Gastroesophageal sphincter (tissue), 4 donors: ENCODE measurements around the gene NOS1. TPM values are rescaled to one million over a fixed set of nuclear protein-coding genes. Genes with fewer than 3 reads are reported as not detected.

Experiments used
- ATAC-seq: fragments of 150-250 bp; one replicate; pipeline ENCODE4 v1.9.1; 2016; ENCODE audit warnings: mild to moderate bottlenecking, moderate library complexity
- H3K27ac ChIP-seq, 4 donors: fragments of 200-600 bp; sonication (generic) in 3 of 4; 1 replicate in 3 of 4; 2 replicates in 1 of 4; pipeline ENCODE4 v1.5.1; 2016 to 2019
- H3K27me3 ChIP-seq: fragments of 200-600 bp; sonication (generic); one replicate; pipeline ENCODE4 v1.5.1; 2019
- H3K36me3 ChIP-seq, 2 donors: fragments of 200-600 bp; sonication (generic); one replicate each; pipeline ENCODE4 v1.5.1; 2019; ENCODE audit warnings: control low read depth in 1 of 2
- H3K4me1 ChIP-seq, 3 donors: fragments of 200-600 bp; sonication (generic); 1 replicate in 2 of 3; 2 replicates in 1 of 3; pipeline ENCODE4 v1.5.1; 2016 to 2019; ENCODE audit warnings: control low read depth in 2 of 3
- H3K4me3 ChIP-seq, 2 donors: fragments of 200-600 bp; sonication (generic); one replicate each; pipeline ENCODE4 v1.5.1; 2019; ENCODE audit warnings: mild to moderate bottlenecking in 1 of 2, moderate library complexity in 1 of 2
- H3K9me3 ChIP-seq, 3 donors: fragments of 200-600 bp; sonication (generic); one replicate each; pipeline ENCODE4 v1.5.1; 2017 to 2019; ENCODE audit warnings: control low read depth in 2 of 3
- EP300 ChIP-seq: sonication (generic); formaldehyde crosslinking; IDR thresholded peaks from one replicate; pipeline ENCODE4 v1.6.1; 2017; ENCODE audit warnings: antibody characterized with exemption, mild to moderate bottlenecking
- POLR2A ChIP-seq, 2 donors: fragments of 450-650 bp; IDR thresholded peaks; one replicate each; pipeline ENCODE4 v1.6.1; 2017; ENCODE audit warnings: antibody characterized with exemption in 2 of 2, mild to moderate bottlenecking in 2 of 2, moderate library complexity in 1 of 2
- POLR2AphosphoS5 ChIP-seq: sonication (generic); formaldehyde crosslinking; IDR thresholded peaks from one replicate; pipeline ENCODE4 v1.6.1; 2017; ENCODE audit warnings: antibody characterized with exemption
- WGBS, 2 donors: methylation state at CpG; one replicate each; pipeline ENCODE4 v1.1.5; 2018; ENCODE audit warnings: low coverage in 1 of 2; 5-methylcytosine and 5-hydroxymethylcytosine counted together
- total RNA-seq, 4 donors: library from RNA; depleted of rRNA; stranded (reverse); fragments of >200 nt; gene quantifications; one replicate each; pipeline ENCODE4 v1.1.0, GENCODE V29; 2016
- TF ChIP-seq, protein P1 (sequence below), 4 experiments: fragments of 200-600 bp in 2 of 4; fragments of 450-650 bp in 2 of 4; sonication (generic) in 1 of 4; IDR thresholded peaks; one replicate each; pipeline ENCODE4 v1.5.1; 2017 to 2019; ENCODE audit warnings: antibody characterized with exemption in 4 of 4, mild to moderate bottlenecking in 2 of 4, moderate library complexity in 2 of 4

The NOS1 gene
- total RNA-seq, 4 donors from 2014 or later, result 0.62 to 1.8 (median 1.4) TPM

DNA sequence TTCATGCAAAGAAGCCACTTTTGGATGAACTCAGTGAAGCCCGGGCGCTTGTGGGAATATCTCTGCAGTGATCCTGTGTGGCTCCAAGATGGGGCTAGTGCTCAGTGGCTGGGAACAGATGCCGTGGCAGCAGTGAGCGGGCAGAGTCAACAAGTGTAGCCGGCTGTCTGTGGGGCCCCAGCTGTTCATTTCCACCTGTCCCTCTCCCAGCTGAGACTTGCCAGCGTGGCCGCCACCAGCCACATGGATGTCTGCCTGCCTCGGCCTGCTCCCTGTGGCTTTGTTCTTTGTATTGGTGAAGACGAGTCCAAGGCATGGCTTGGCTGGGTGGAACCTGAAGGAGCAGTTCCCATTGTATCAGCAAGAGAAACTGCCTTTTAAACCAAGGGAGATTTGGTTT, 77.3 kb downstream of the NOS1 start:
- ATAC-seq, result no peak
- Histone ChIP-seq H3K36me3 (no peaks in the 10 kb centered on the region), H3K27ac (no peak overlapping the region), H3K4me3 (no peak overlapping the region), H3K27me3 (no peaks in the 10 kb centered on the region), H3K4me1 (no peaks in the 10 kb centered on the region), H3K9me3 (no peaks in the 10 kb centered on the region)
- no peak for TF ChIP-seq EP300
- TF ChIP-seq, protein P1, sequence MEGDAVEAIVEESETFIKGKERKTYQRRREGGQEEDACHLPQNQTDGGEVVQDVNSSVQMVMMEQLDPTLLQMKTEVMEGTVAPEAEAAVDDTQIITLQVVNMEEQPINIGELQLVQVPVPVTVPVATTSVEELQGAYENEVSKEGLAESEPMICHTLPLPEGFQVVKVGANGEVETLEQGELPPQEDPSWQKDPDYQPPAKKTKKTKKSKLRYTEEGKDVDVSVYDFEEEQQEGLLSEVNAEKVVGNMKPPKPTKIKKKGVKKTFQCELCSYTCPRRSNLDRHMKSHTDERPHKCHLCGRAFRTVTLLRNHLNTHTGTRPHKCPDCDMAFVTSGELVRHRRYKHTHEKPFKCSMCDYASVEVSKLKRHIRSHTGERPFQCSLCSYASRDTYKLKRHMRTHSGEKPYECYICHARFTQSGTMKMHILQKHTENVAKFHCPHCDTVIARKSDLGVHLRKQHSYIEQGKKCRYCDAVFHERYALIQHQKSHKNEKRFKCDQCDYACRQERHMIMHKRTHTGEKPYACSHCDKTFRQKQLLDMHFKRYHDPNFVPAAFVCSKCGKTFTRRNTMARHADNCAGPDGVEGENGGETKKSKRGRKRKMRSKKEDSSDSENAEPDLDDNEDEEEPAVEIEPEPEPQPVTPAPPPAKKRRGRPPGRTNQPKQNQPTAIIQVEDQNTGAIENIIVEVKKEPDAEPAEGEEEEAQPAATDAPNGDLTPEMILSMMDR (IDR thresholded peaks at IDR 0.05), result no peak
- TF ChIP-seq POLR2A (IDR thresholded peaks at IDR 0.05), result no peak
- 67 to 95% methylated on average over 2 to 4 of the region's 9 CpGs for WGBS, 2 donors

DNA sequence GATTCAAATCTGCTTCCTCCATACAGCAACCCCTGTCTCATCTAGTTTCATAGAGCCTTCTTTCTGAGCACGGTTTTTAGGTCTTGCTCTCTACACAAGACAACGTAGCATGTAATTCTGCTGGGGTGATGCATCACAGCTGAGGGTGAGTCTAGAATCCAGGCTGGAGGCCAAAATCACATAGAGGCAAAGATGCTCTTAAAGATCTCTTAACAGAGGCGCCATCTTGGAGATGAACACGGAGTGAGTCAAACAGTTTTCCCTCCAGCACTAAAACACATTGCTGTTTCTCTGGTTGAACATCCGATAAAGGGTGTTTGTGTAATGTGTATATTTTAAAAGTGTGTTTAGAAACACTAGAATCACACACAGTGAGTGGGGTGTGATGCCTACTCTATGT, 78.9 kb downstream of the NOS1 start:
- no peak overlapping the region for H3K27ac ChIP-seq
- H3K4me1 ChIP-seq, result no peaks in the 10 kb centered on the region
- 82 to 89% methylated on average over 4 to 5 of the region's 5 CpGs for WGBS, 2 donors
- H3K9me3 ChIP-seq, result no peaks in the 10 kb centered on the region
- H3K27me3 ChIP-seq, result peaks cover 8% of the 10 kb centered on the region
- TF ChIP-seq EP300 (no peak), POLR2A (IDR thresholded peaks at IDR 0.05) (no peak), POLR2AphosphoS5 (no peak)
- TF ChIP-seq, protein P1 (IDR thresholded peaks at IDR 0.05), result no peak
- no peak overlapping the region for H3K4me3 ChIP-seq
- no peak for ATAC-seq
- no peaks in the 10 kb centered on the region for H3K36me3 ChIP-seq

DNA sequence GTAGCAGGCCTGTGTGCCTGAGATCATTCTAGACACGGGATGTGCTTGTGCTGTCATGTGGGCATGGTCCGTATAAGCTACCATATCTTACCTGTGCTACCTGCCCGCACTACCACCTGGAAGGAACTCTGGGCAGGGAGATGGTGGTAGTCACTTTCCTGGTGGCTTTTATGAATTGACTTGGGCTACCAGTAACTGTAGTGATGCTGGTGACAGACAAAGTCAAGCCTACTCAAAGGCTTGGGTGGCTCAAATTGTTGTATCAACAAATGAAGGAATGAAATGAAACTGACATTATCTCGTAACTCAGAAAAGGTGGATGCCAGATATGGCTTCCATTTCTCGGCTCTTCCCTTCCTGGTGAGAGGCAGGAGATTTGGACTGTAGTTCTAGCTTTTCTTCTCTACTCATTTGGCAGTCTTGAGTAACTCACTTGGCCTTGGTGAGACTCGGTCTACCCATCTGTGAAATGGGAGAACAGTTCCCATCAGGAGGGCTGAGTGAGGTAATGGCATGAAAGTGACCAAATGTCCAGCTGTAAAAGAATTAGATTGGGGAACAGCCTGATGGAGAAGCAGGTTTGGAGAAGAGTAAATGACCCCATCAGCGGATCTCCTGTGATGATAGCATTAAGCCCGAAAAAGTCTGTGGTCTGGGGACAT, 81.3 kb downstream of the NOS1 start:
- H3K9me3 ChIP-seq, result no peaks in the 10 kb centered on the region
- WGBS, 2 donors, result 66 to 71% methylated on average over 7 of the region's 8 CpGs
- no peak overlapping the region for H3K4me3 ChIP-seq
- ATAC-seq, result no peak
- no peaks in the 10 kb centered on the region for H3K4me1 ChIP-seq
- H3K27ac ChIP-seq, result no peak overlapping the region
- H3K27me3 ChIP-seq, result peaks cover 23% of the 10 kb centered on the region
- no peaks in the 10 kb centered on the region for H3K36me3 ChIP-seq
- TF ChIP-seq EP300 (no peak), POLR2AphosphoS5 (no peak), POLR2A (IDR thresholded peaks at IDR 0.05) (no peak)
- TF ChIP-seq, protein P1 (IDR thresholded peaks at IDR 0.05), result no peak

DNA sequence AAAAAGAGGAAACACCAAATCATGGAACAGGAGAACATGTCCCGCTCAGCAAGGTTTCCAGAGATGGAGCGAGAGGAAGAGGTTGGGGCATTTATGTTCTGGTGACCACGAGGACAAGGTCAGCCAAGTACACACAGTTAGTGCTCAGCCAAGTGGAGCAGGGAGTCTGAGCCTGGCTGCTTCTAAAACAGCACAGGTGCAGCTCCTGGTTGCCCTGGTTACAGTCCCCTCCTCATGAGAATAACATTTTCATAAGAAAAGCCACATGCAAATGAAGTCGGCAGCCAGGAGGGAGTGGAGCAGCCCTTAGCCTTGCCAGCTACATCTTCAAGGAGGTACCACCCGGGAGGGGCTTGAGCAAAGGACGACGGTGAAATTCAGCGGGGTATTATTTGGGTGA, 81.8 kb downstream of the NOS1 start:
- peaks cover 23% of the 10 kb centered on the region for H3K27me3 ChIP-seq
- no peaks in the 10 kb centered on the region for H3K4me1 ChIP-seq
- TF ChIP-seq POLR2A (IDR thresholded peaks at IDR 0.05) (no peak), POLR2AphosphoS5 (no peak), EP300 (no peak)
- TF ChIP-seq, protein P1 (IDR thresholded peaks at IDR 0.05), result no peak

DNA sequence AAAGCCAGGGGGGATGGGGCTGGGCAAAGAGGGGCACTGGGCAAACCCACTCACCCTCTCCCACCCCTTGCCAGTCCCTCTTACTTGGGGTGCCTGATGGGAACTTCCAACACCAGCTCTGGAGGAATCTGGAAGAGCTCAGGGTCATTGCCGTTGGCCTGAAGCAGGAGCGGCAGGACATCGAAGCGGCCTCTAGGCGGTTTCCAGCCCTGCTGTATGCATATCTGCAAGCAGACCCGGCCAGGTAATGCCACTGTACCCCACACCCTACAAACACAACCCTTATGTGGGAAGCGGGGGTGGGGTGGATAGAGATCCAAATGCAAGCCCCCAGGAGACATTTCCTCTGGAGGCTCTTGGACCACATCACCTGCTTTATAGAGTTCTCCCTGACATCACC, 83.6 kb downstream of the NOS1 start:
- peaks cover 32% of the 10 kb centered on the region for H3K27me3 ChIP-seq
- 20% methylated on average over 1 of the region's 7 CpGs; no CpG with 5 or more reads in 1 of the 2 donors for WGBS, 2 donors
- ATAC-seq, result no peak
- no peaks in the 10 kb centered on the region for H3K4me1 ChIP-seq
- H3K36me3 ChIP-seq, result no peaks in the 10 kb centered on the region
- H3K27ac ChIP-seq, result no peak overlapping the region
- no peak overlapping the region for H3K4me3 ChIP-seq
- TF ChIP-seq, protein P1 (IDR thresholded peaks at IDR 0.05), result no peak
- TF ChIP-seq EP300, result no peak
- H3K9me3 ChIP-seq, result no peaks in the 10 kb centered on the region

More for the DNA sequence above, 81.8 kb downstream of the NOS1 start:
- ATAC-seq, result no peak
- Histone ChIP-seq H3K9me3 (no peaks in the 10 kb centered on the region), H3K36me3 (no peaks in the 10 kb centered on the region), H3K4me3 (no peak overlapping the region), H3K27ac (no peak overlapping the region)
- WGBS, 2 donors, result 15 to 42% methylated on average over 2 to 7 of the region's 8 CpGs
